ENCODE results near the gene MSLN. TPM values are rescaled to one million over a fixed set of nuclear protein-coding genes. Genes with fewer than 3 reads are reported as not detected.

The MSLN gene
- total RNA-seq, 4 donors from 2014 or later, result 0.79 to 5.4 (median 2.3) TPM

DNA sequence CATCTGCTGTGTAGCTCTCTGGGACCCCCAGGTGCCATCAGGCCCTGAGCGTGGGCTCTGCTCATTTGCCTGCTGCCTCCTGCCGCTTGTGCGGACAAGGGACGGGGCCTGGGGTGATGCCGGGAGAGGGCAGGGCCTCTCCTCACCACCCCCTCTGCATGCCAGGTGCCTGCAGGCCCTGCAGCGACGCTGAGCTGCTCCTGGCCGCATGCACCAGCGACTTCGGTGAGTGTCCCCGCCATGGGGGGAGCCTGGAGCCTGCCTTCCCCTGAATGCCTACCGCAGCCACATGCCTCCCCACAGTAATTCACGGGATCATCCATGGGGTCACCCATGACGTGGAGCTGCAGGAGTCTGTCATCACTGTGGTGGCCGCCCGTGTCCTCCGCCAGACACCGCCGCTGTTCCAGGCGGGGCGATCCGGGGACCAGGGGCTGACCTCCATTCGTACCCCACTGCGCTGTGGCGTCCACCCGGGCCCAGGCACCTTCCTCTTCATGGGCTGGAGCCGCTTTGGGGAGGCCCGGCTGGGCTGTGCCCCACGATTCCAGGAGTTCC, 43.7 kb upstream of the MSLN start:
- no peak for TF ChIP-seq POLR2A (IDR thresholded peaks at IDR 0.05)
- TF ChIP-seq, protein P1, sequence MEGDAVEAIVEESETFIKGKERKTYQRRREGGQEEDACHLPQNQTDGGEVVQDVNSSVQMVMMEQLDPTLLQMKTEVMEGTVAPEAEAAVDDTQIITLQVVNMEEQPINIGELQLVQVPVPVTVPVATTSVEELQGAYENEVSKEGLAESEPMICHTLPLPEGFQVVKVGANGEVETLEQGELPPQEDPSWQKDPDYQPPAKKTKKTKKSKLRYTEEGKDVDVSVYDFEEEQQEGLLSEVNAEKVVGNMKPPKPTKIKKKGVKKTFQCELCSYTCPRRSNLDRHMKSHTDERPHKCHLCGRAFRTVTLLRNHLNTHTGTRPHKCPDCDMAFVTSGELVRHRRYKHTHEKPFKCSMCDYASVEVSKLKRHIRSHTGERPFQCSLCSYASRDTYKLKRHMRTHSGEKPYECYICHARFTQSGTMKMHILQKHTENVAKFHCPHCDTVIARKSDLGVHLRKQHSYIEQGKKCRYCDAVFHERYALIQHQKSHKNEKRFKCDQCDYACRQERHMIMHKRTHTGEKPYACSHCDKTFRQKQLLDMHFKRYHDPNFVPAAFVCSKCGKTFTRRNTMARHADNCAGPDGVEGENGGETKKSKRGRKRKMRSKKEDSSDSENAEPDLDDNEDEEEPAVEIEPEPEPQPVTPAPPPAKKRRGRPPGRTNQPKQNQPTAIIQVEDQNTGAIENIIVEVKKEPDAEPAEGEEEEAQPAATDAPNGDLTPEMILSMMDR (IDR thresholded peaks at IDR 0.05), result no peak
- WGBS, 2 donors, result 94% methylated on average over 14 of the region's 29 CpGs; no CpG with 5 or more reads in 1 of the 2 donors
- no peak for DNase-seq
- Histone ChIP-seq H3K4me3 (no peak overlapping the region), H3K36me3 (no peaks in the 10 kb centered on the region), H3K27me3 (peaks cover 0 to 47% (median 6%) of the 10 kb centered on the region in 4 donors), H3K27ac (no peak overlapping the region), H3K9me3 (no peaks in the 10 kb centered on the region), H3K4me1 (peaks cover 32 to 75% (median 37%) of the 10 kb centered on the region in 3 donors)
- intact Hi-C loops (cut with DNase I), result no loop called here

- Histone ChIP-seq H3K36me3 (no peaks in the 10 kb centered on the region), H3K4me3 (no peak overlapping the region), H3K27me3 (peaks cover 0 to 41% (median 6%) of the 10 kb centered on the region in 4 donors), H3K9me3 (no peaks in the 10 kb centered on the region), H3K27ac (no peak overlapping the region), H3K4me1 (peaks cover 34 to 75% (median 40%) of the 10 kb centered on the region in 3 donors)
- TF ChIP-seq POLR2A (IDR thresholded peaks at IDR 0.05), result no peak
- TF ChIP-seq, protein P1 (IDR thresholded peaks at IDR 0.05), result no peak
- WGBS, 2 donors, result 74% methylated on average over 14 of the region's 32 CpGs; no CpG with 5 or more reads in 1 of the 2 donors
- intact Hi-C loops (cut with DNase I), result no loop called here
- DNase-seq, result no peak
Observed at GRCh38 chr16:717450-718245, 42.9 kb upstream of the MSLN start.

DNA sequence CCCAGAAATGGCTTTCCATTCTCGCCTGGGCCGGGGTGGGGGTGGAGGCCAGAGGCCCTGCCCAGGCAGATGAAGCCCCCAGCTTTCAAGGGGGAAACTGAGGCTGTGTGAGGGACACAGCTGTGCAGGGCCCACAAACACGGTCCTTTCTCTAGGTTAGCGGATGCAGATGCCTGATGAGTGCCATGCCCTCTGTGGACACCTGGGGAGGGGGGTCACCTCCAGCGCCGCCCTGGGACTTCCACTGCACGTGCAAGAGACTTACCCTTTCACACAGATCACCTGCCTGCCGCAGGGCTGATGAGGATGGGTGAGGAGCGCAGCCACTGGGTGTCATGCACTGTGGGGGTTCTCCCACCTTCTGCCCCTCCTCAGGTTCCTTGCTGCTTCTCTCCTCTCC, 42.1 kb upstream of the MSLN start:
- no peak for DNase-seq
- no peak overlapping the region for H3K4me3 ChIP-seq
- no peak overlapping the region for H3K27ac ChIP-seq
- H3K36me3 ChIP-seq, result no peaks in the 10 kb centered on the region
- no peaks in the 10 kb centered on the region for H3K9me3 ChIP-seq
- intact Hi-C loops (cut with DNase I), result no loop called here
- H3K4me1 ChIP-seq, result peaks cover 34 to 69% (median 40%) of the 10 kb centered on the region in 3 donors
- WGBS, 2 donors, result 86 to 100% methylated on average over 2 to 6 of the region's 9 CpGs
- TF ChIP-seq POLR2A (IDR thresholded peaks at IDR 0.05), result no peak
- TF ChIP-seq, protein P1 (IDR thresholded peaks at IDR 0.05), result no peak
- H3K27me3 ChIP-seq, result peaks cover 0 to 41% (median 6%) of the 10 kb centered on the region in 4 donors

GRCh38 chr16:718922-719321, 41.6 kb upstream of the MSLN start:
- Histone ChIP-seq H3K4me1 (peaks cover 34 to 69% (median 40%) of the 10 kb centered on the region in 3 donors), H3K36me3 (no peaks in the 10 kb centered on the region), H3K4me3 (no peak overlapping the region), H3K27ac (no peak overlapping the region), H3K9me3 (no peaks in the 10 kb centered on the region), H3K27me3 (peaks cover 0 to 41% (median 6%) of the 10 kb centered on the region in 4 donors)
- DNase-seq, result no peak
- WGBS, 2 donors, result 61 to 72% methylated on average over 4 to 5 of the region's 6 CpGs
- no peak for TF ChIP-seq POLR2A (IDR thresholded peaks at IDR 0.05)
- TF ChIP-seq, protein P1 (IDR thresholded peaks at IDR 0.05), result no peak
- intact Hi-C loops (cut with DNase I), result no loop called here

DNA sequence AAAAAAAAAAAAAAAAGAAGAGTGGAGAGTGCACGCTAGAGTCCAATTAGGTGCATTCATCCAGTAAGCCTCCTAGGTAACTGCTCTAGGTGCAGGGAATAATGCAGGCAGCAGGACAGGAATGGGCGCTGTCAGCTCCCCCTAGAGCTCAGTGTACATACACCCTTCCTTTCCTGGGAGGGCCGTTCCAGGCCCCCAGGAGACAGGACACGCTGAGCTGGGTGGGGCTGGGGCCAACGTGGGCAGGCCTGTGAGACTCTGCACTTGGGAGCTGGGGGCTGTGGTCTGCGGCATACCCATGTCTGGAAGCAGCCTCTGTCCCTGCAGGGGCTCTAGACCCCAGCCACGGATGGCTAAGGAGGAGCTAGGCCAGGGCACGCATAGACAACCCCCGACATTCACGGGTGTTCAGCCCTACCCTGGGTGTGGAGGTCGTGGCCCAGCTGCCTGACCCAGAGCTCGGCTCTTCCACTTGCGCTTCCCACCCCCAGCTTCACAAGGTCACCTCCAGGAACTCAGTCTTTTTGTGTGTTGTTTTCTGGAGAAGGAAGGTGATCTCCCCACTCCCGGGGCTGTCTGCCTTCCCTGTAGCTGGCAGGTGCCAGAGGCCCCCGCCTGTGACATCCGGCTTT, 40.6 kb upstream of the MSLN start:
- H3K27me3 ChIP-seq, result peaks cover 0 to 36% (median 6%) of the 10 kb centered on the region in 4 donors
- peak overlapping the region; percentile 59 to 87 (median 72) for H3K4me3 ChIP-seq
- no peaks in the 10 kb centered on the region for H3K36me3 ChIP-seq
- DNase-seq, result no peak
- H3K4me1 ChIP-seq, result peaks cover 27 to 60% (median 34%) of the 10 kb centered on the region in 3 donors
- H3K27ac ChIP-seq, result peak overlapping the region; percentile 78 to 90 (median 84)
- H3K9me3 ChIP-seq, result no peaks in the 10 kb centered on the region
- 8 to 27% methylated on average over 4 to 15 of the region's 16 CpGs for WGBS, 2 donors
- intact Hi-C loops (cut with DNase I), result no loop called here
- TF ChIP-seq, protein P1 (IDR thresholded peaks at IDR 0.05), result no peak
- TF ChIP-seq POLR2A (IDR thresholded peaks at IDR 0.05), result no peak

All from esophagus squamous epithelium (tissue), 5 donors.